ENCODE results near the gene CNTN4.
A peak's percentile ranks its signal among the peaks of the same experiment; 100 is the strongest.

The CNTN4 gene

GRCh38 chr3:2354702-2355101, 256.0 kb downstream of the CNTN4 start:
- Histone ChIP-seq H3K27ac (no peak overlapping the region), H3K4me3 (ENCODE audit: low read depth, low read length) (no peak overlapping the region), H3K36me3 (no peaks in the 10 kb centered on the region), H3K27me3 (ENCODE audit: insufficient read depth, low read depth, severe bottlenecking) (no peaks in the 10 kb centered on the region), H3K9me3 (ENCODE audit: severe bottlenecking) (peaks cover 4% of the 10 kb centered on the region)
- TF ChIP-seq, protein P1, sequence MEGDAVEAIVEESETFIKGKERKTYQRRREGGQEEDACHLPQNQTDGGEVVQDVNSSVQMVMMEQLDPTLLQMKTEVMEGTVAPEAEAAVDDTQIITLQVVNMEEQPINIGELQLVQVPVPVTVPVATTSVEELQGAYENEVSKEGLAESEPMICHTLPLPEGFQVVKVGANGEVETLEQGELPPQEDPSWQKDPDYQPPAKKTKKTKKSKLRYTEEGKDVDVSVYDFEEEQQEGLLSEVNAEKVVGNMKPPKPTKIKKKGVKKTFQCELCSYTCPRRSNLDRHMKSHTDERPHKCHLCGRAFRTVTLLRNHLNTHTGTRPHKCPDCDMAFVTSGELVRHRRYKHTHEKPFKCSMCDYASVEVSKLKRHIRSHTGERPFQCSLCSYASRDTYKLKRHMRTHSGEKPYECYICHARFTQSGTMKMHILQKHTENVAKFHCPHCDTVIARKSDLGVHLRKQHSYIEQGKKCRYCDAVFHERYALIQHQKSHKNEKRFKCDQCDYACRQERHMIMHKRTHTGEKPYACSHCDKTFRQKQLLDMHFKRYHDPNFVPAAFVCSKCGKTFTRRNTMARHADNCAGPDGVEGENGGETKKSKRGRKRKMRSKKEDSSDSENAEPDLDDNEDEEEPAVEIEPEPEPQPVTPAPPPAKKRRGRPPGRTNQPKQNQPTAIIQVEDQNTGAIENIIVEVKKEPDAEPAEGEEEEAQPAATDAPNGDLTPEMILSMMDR (IDR thresholded peaks at IDR 0.05; ENCODE audit: low read depth, low read length) = no peak
- DNase-seq = peak; percentile 48

DNA sequence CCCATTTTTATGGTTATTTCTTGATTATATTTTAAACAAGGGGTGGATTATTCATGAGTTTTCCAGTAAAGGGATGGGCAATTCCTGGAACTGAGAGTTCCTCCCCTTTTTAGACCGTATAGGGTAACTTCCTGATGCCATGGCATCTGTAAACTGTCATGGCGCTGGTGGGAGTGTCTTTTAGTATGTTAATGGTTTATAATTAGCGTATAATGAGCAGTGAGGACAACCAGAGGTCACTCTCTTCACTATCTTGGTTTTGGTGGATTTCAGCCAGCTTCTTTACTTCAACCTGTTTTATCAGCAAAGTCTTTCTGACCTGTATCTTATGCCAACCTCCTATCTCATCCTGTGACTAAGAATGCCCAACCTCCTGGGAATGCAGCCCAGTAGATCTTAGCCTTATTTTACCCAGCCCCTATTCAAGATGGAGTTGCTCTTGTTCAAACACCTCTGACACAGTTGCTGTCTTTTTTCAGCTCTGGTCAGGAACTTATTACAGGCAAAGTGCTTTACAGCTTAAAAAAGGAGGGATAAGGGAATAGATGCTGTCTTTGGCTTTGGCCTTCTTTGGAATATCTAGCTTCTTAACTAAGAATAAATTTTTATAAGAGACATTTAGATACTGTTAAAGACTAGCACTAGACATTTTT, 257.8 kb downstream of the CNTN4 start:
- Histone ChIP-seq H3K4me3 (ENCODE audit: low read depth, low read length) (no peak overlapping the region), H3K27me3 (ENCODE audit: insufficient read depth, low read depth, severe bottlenecking) (no peaks in the 10 kb centered on the region), H3K36me3 (no peaks in the 10 kb centered on the region), H3K9me3 (ENCODE audit: severe bottlenecking) (peaks cover 4% of the 10 kb centered on the region), H3K27ac (no peak overlapping the region)
- no peak for DNase-seq
- TF ChIP-seq, protein P1 (IDR thresholded peaks at IDR 0.05; ENCODE audit: low read depth, low read length) = no peak

DNA sequence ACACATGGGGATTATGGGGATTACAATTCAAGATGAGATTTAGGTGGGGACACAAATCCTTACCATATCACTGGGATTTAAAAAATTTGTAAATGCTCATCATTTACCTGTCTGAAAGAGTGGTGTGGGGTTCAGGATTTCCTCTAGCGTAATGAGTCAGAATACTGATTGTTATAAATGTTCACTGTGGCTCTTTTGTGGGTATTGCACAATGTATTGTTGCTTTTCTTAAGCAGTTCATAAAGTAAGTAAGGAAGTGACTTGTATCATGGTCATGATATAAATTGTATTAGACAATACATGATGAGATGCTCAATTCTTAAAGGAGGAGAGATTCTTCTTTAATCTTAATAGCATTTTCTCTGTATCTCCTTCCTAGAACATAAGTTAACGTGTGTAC, 262.1 kb downstream of the CNTN4 start:
- TF ChIP-seq, protein P1 (IDR thresholded peaks at IDR 0.05; ENCODE audit: low read depth, low read length) = no peak
- H3K9me3 ChIP-seq (ENCODE audit: severe bottlenecking) = no peaks in the 10 kb centered on the region
- no peak overlapping the region for H3K4me3 ChIP-seq (ENCODE audit: low read depth, low read length)
- H3K36me3 ChIP-seq = no peaks in the 10 kb centered on the region
- no peak for DNase-seq
- no peaks in the 10 kb centered on the region for H3K27me3 ChIP-seq (ENCODE audit: insufficient read depth, low read depth, severe bottlenecking)
- no peak overlapping the region for H3K27ac ChIP-seq

GRCh38 chr3:2362122-2362521, 263.5 kb downstream of the CNTN4 start:
- TF ChIP-seq, protein P1 (IDR thresholded peaks at IDR 0.05; ENCODE audit: low read depth, low read length) = no peak
- H3K27ac ChIP-seq = no peak overlapping the region
- H3K9me3 ChIP-seq (ENCODE audit: severe bottlenecking) = no peaks in the 10 kb centered on the region
- no peak for DNase-seq
- no peak overlapping the region for H3K4me3 ChIP-seq (ENCODE audit: low read depth, low read length)
- H3K36me3 ChIP-seq = no peaks in the 10 kb centered on the region
- no peaks in the 10 kb centered on the region for H3K27me3 ChIP-seq (ENCODE audit: insufficient read depth, low read depth, severe bottlenecking)

DNA sequence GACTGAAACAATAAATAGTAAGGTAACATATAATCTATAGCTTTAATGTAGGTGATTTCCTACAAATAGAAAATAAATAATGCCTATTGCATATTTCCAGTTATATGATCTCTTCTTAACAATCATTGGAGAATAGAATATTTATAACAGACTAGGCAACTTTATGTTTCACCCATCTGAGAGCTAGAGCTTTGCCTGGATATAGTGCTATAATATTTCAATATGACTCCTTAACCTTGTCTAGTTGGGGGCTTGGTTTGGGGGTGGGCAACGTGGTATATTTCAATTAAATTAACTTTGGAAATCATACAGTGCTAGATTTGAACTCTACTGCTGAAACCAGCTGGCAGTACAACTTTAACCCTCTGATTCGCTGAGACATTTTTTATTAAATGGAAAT, 265.2 kb downstream of the CNTN4 start:
- Histone ChIP-seq H3K27me3 (ENCODE audit: insufficient read depth, low read depth, severe bottlenecking) (no peaks in the 10 kb centered on the region), H3K9me3 (ENCODE audit: severe bottlenecking) (no peaks in the 10 kb centered on the region), H3K4me3 (ENCODE audit: low read depth, low read length) (no peak overlapping the region), H3K27ac (no peak overlapping the region), H3K36me3 (no peaks in the 10 kb centered on the region)
- DNase-seq = no peak
- TF ChIP-seq, protein P1 (IDR thresholded peaks at IDR 0.05; ENCODE audit: low read depth, low read length) = no peak

GRCh38 chr3:2370317-2370716, 271.7 kb downstream of the CNTN4 start:
- TF ChIP-seq, protein P1 (IDR thresholded peaks at IDR 0.05; ENCODE audit: low read depth, low read length) = no peak
- no peak for DNase-seq
- Histone ChIP-seq H3K36me3 (no peaks in the 10 kb centered on the region), H3K9me3 (ENCODE audit: severe bottlenecking) (no peaks in the 10 kb centered on the region), H3K27me3 (ENCODE audit: insufficient read depth, low read depth, severe bottlenecking) (no peaks in the 10 kb centered on the region), H3K4me3 (ENCODE audit: low read depth, low read length) (no peak overlapping the region), H3K27ac (no peak overlapping the region)
